NT2/D1 (cell line): ENCODE data around the gene IL4R.

ENCODE experiments used
- SUZ12 ChIP-seq: IDR thresholded peaks from 2 replicates; pipeline ENCODE4 v1.6.1; 2011; ENCODE audit not compliant: insufficient read length, insufficient read depth; ENCODE audit errors: extremely low read depth
- YY1 ChIP-seq: IDR thresholded peaks from 2 replicates; pipeline ENCODE4 v1.6.1; 2011; ENCODE audit not compliant: insufficient read length, insufficient read depth
- ZNF274 ChIP-seq: IDR thresholded peaks from 2 replicates; pipeline ENCODE4 v1.6.1; 2011; ENCODE audit warnings: mild to moderate bottlenecking, low read depth, low read length

GRCh38 chr16:27402569-27402963 is 88.8 kb downstream of the IL4R start:
- TF ChIP-seq ZNF274 (no peak), YY1 (no peak), SUZ12 (no peak)
